Measurements from ENCODE around the gene LYZL2.
A peak's percentile ranks its signal among the peaks of the same experiment; 100 is the strongest.

LYZL2 gene

GRCh38 chr10:30589441-30589840 is 40.1 kb downstream of the LYZL2 start:
- no peak for DNase-seq

- peak; percentile 15 for DNase-seq
Observed at GRCh38 chr10:30587522-30588031, 42.0 kb downstream of the LYZL2 start.

DNA sequence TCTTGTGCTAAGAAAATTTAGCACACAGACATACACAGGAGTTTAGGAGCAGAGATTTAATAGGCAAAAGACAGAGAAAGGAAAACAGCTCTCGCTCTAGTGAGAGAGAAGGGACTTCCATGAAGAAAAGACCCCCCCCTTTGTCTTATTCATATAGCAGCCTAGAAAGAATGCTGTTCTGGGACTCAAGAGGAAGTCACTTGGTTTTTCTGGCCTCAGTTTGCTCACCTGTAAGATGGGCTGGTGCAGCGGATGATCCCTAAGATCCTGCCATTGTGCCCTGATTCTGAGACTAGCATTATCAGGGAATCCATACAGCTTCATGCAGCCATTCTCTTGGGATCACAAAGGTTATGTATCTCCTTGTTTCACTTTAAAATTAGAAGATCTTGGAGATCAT is 42.7 kb downstream of the LYZL2 start:
- DNase-seq, result no peak

GRCh38 chr10:30583778-30584415 is 45.7 kb downstream of the LYZL2 start:
- peak; percentile 95 for DNase-seq

DNA sequence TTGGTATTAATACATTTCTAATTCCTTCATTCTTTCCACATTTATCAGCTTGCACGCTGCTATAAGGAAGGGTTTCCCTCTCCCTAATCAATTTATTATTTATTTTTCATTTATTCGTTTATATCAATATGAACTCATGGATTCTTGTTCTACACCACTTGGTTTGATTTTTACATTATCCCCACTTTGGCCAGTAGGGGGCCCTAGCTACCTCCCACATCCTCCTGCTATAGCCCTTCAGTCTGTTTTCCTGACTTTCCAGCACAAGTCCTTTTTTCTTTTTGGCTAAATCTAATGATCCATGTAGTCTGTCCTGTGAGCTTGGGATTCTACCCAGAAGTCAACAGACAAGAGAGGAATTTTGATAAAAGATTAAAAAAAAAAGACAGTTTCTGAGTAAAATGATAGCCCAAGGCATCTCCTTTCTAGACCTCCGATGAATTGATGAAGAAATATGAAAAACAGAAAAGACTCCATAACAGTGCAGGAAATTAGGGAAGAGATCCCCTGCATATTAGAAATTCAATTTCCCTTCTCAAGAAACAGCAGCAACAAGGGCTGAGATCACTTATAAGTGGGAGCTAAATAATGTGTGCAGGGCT is 47.7 kb downstream of the LYZL2 start:
- DNase-seq, result peak; percentile 72

GRCh38 chr10:30580676-30581075 is 48.9 kb downstream of the LYZL2 start:
- no peak for DNase-seq

- DNase-seq, result no peak
Observed at GRCh38 chr10:30580241-30580640, 49.3 kb downstream of the LYZL2 start.

GRCh38 chr10:30579574-30579973 is 50.0 kb downstream of the LYZL2 start:
- DNase-seq, result no peak

GRCh38 chr10:30577048-30577447 is 52.5 kb downstream of the LYZL2 start:
- DNase-seq, result no peak

GRCh38 chr10:30576641-30577040 is 52.9 kb downstream of the LYZL2 start:
- DNase-seq, result no peak

DNA sequence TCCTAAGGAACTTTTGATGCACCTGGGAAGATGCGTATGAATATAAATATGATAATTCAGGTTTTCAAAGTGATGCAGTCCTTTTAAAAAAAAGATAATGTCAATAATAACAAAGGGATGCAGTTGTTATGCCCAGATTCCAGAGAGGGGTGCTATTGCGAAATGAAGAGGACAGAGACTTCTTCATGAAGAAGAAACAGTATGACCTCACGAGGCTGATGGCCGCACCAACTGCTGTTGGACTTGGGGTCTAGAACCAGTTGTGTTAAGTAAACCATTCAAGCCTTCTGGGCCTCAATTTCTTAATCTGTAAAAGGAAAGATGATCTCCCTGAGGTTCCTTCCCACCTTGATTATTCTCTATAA is 55.1 kb downstream of the LYZL2 start:
- no peak for DNase-seq

DNA sequence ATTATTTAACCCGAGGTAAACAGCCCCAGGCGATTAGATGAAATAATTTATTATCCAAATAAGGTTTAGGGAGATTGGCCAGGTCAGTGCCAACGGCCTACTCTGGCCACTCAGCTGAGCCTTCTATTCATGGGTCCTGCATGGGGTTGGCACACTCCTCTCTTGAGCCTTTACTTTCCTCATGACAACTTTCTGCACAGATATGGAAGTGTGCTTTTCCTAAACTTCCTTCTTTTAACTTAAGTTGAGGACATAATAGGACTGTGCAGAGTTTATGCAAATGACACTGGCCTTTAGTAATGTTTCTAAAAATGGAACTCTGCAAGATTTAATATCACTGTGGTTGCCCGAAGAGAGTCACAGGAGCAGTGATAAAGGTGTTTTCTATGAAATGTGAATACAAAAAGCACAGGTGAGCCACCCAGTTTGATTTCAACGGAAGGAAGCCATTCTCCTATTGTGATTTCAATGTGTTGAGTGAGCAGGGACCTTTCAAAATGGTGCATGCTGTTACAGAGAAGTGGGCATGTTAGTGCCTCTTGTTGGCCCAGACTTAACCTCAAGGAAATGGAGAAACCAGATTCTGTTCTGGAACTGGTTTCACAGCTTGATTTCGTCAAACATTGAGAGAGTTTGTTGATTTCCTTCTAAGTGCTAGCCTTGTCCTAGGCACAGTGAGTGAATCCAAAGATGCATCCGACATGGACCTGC is 55.7 kb downstream of the LYZL2 start:
- no peak for DNase-seq

GRCh38 chr10:30565449-30565848 is 64.1 kb downstream of the LYZL2 start:
- DNase-seq, result no peak

DNA sequence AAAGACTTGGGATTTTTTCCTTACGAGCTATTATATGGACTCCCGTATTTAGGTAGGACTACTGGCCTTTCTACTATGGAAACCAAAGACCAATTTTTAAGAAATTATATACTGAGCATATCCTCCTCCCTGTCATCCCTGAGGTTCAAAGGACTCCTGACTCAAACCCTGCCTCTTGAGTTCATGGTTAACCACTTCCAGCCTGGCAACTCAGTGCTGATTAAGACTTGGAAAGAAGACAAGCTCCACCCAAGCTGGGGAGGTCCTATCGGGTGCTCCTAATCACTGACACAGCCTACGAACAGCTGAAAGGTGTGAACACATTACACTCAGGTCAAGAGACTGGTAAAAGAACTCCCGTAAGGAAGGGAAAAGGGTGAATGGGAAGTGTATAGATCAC is 66.8 kb downstream of the LYZL2 start:
- DNase-seq, result no peak
